SK-N-MC (cell line): Measurements from ENCODE around the gene ZNF224.

Source experiments
- DNase-seq: peaks from one replicate; pipeline ENCODE4 v3.0.0-alpha.2; 2011; ENCODE audit warnings: low read depth, low spot score
- H3K27ac ChIP-seq: fragments of 200-600 bp; sonication (generic); 2 replicates; pipeline ENCODE4 v1.5.1; 2016; ENCODE audit warnings: mixed run types
- H3K36me3 ChIP-seq: fragments of 200-600 bp; sonication (generic); 2 replicates; pipeline ENCODE4 v1.6.1; 2017; ENCODE audit warnings: antibody characterized with exemption, low read length, mixed read lengths; ENCODE audit not compliant: insufficient read depth
- H3K4me3 ChIP-seq: fragments of 200-600 bp; sonication (generic); 2 replicates; pipeline ENCODE4 v1.5.1; 2016
- H3K9ac ChIP-seq: fragments of 200-600 bp; sonication (generic); 2 replicates; pipeline ENCODE4 v1.8.0; 2017; ENCODE audit warnings: mixed run types, mixed read lengths; ENCODE audit not compliant: insufficient read length
- H3K9me3 ChIP-seq: fragments of 200-600 bp; sonication (generic); 2 replicates; pipeline ENCODE4 v1.6.1; 2017; ENCODE audit warnings: low read depth, mild to moderate bottlenecking, antibody characterized with exemption, low read length, moderate library complexity, mixed read lengths
- EZH2 ChIP-seq: fragments of 200-600 bp; sonication (generic); IDR thresholded peaks from one replicate; pipeline ENCODE4 v1.6.1; 2017; ENCODE audit warnings: antibody characterized with exemption
- FOXP2 ChIP-seq: optimal IDR thresholded peaks from 2 replicates; pipeline ENCODE3; 2011; ENCODE audit warnings: mild to moderate bottlenecking, moderate library complexity; ENCODE audit not compliant: insufficient read depth; ENCODE audit errors: extremely low read length, control extremely low read depth
- POLR2AphosphoS5 ChIP-seq: IDR thresholded peaks from 2 replicates; pipeline ENCODE4 v1.6.1; 2012; ENCODE audit warnings: mild to moderate bottlenecking, low read depth, low read length, borderline replicate concordance

The ZNF224 gene

DNA sequence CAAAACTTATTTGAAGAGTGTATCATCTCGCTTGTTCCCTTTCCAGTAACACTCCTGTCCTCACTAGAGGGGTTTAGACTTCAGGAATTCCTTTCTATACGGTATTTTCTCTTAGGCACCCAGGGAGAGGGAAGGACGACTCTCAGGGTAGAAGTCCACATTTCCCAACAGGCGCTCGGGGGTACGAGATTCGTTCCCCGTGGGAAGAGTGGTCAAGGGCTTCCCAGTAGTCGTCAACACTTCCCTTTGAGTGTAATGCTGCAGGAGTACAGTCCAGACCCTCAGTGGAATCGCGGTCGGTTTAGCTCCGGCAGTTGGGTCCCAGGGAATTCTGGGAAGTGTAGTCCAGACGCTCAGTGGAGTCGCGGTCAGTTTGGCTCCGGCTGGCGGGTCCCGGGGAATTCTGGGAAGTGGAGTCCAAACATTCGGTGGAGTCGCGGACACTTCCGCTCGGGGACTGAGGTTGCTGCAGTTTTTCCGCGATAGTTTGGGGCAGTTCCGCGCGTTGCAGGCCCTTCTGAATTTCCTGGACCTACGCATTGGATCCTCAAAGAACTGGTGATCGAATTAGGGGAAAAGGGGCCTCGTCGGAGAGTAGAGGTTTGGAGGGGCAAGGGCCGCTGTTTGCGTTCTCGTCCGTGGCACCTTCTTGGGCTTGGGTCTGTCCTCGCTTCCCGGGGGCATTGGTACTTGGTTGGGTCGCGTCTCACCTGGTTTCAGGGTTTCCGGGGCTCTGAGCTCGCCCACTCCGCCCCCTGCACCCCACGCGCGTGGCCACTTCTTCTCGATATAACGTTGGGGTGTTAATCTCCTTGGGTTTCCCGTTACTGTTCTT lies at the start of gene ZNF224:
TSS of gene ZNF224 (plus strand) at position 431 of the 835 bp plus-strand sequence. CDS start 3,513 bp downstream, outside the sequence.
- H3K4me3 ChIP-seq: peak within 1 kb of the TSS; percentile 84
- H3K27ac ChIP-seq: no peak within 1 kb of the TSS
- H3K9ac ChIP-seq: peak within 1 kb of the TSS; percentile 78
- TF ChIP-seq POLR2AphosphoS5 (peak; percentile 84), EZH2 (no peak), FOXP2 (peak; percentile 71)
- H3K9me3 ChIP-seq: no peaks in the 10 kb centered on the region
- H3K36me3 ChIP-seq: peaks cover 23% of the 10 kb centered on the region
- DNase-seq: no peak

DNA sequence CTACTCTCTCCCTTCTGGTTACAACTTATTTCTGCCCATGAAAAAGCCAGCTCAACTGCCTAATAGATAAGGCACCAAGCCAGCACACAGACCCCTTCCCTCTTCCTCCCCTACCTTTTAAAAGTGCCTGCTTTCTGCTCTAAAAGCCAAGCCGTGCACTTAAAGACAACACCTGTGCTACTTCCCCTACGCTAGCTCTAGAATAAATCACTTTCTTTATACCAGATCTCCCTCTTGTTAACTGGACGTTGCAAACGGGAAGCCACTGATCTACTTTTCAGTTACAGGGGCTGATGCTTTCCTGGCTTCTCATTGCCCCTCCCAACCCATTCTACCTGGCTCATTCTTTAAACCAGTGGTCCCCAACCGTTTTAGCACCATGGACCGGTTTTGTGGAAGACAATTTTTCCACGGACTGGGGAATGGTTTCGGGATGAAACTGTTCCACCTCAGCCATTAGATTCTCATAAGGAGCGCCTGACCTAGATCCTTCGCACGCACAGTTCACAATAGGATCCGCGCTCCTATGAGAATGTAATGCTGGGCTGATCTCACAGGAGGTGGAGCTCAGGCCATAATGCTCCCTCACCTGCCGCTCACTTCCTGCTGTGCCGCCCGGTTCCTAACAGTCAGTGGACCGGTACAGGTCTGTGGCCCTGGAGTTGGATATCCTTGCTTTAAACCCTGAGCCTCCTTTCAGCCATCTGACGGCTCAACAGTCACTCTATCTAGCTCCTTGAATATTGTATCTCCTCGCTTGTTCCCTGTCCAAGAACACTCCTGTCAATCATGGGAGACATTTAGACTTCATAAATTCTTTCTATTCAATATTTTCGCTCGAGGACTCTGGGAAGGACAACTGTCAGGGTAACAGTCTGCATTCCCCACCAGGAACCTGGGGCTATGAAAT lies 43.2 kb upstream of the ZNF224 start:
- no peak overlapping the region for H3K27ac ChIP-seq
- no peak for TF ChIP-seq POLR2AphosphoS5
- no peak for TF ChIP-seq EZH2
- TF ChIP-seq FOXP2: no peak
- H3K9ac ChIP-seq: no peak overlapping the region
- H3K9me3 ChIP-seq: no peaks in the 10 kb centered on the region
- no peak for DNase-seq
- H3K4me3 ChIP-seq: peak overlapping the region; percentile 83
- H3K36me3 ChIP-seq: no peaks in the 10 kb centered on the region; the same call in 1 of the 2 replicates

DNA sequence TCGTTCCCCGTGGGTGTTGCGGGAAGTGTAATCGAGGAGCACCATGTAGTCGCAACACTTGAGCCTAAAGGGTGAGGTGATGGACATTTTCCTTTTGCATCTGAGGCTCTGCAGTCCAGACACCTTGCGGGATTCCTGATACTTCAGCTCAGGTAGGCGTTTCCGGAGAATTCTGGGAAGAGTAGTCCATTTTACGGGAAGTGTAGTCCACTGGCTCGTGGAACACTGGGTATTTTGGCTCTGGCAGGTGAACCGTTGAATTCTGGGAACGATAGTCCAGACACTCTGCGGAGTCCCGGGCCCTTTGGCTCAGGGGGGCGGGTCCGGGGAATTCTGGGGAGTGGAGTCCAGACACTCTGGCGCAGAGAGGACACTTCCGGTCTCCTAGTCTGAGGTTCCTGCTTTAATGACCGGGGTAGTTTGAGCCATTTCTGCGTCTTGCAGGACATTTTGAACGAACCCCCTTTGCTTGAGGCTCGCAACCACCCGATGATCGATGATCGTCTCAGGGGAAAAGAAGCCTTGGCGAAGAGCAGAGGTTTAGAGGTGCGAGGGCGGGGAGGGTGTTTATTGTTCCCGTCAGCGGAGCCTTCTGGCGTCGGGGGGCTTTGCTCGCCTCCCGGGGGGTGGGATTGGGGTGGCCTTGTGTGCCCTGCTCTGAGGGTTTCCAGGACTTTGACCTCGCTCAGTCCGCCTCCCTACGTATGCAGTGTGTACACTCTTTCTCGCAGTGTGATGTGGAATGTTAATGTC lies 42.3 kb upstream of the ZNF224 start, which contains the start of gene ZNF223:
TSS of gene ZNF223 (plus strand) at position 387 of the 753 bp plus-strand sequence. CDS start 3,141 bp downstream, outside the sequence.
- TF ChIP-seq POLR2AphosphoS5: peak; percentile 61
- TF ChIP-seq EZH2: no peak
- TF ChIP-seq FOXP2: no peak
- H3K36me3 ChIP-seq: no peaks in the 10 kb centered on the region; the same call in 1 of the 2 replicates
- peak; percentile 45 for DNase-seq
- peak within 1 kb of the TSS; percentile 83 for H3K4me3 ChIP-seq
- no peak within 1 kb of the TSS for H3K27ac ChIP-seq
- H3K9ac ChIP-seq: peak within 1 kb of the TSS; percentile 71
- H3K9me3 ChIP-seq: no peaks in the 10 kb centered on the region

DNA sequence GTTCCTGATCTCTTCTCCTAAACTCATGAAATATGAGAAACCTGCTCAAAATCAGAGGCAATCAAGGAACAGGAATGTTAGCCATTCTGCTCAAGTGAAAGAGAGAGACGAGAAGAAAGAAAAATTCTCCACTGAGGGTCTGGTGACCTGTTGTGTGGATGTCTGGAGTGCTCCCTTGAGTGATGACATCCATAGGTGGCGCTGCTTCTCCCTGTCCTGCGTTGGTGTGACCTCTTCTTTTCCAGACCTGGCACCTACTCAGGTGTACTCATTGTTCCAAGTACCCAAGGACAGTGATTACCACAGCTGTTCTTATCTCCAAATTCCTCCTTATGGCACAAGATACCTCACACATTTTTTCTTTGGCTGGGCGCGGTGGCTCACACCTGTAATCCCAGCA lies 38.3 kb upstream of the ZNF224 start:
- Histone ChIP-seq H3K4me3 (no peak overlapping the region), H3K9ac (no peak overlapping the region), H3K36me3 (no peaks in the 10 kb centered on the region; the same call in 1 of the 2 replicates), H3K9me3 (no peaks in the 10 kb centered on the region), H3K27ac (no peak overlapping the region)
- no peak for TF ChIP-seq EZH2
- no peak for DNase-seq

DNA sequence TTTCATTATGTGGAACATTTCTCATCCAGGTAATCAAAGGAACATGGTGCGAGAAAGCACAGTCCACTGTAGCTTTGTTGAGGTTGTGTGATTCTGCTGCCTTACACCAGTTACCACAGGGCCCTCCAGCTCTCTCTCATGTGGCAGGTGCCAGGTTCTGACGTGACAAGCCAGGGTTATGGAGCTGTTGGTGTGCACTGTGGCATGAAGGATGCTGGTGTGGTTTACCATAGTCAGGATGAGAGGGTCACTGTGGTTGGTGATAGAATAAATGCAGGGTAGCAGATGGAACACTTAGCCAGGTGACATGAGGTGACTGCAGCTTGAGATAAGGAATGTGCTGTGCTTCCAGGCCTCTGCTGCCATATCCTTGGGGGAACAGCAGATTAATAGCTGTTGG lies 34.9 kb upstream of the ZNF224 start:
- no peaks in the 10 kb centered on the region for H3K9me3 ChIP-seq
- no peak for TF ChIP-seq EZH2
- TF ChIP-seq FOXP2: no peak
- no peak for TF ChIP-seq POLR2AphosphoS5
- DNase-seq: no peak
- no peak overlapping the region for H3K27ac ChIP-seq
- no peak overlapping the region for H3K4me3 ChIP-seq
- H3K9ac ChIP-seq: no peak overlapping the region
- peaks cover 14% of the 10 kb centered on the region for H3K36me3 ChIP-seq

DNA sequence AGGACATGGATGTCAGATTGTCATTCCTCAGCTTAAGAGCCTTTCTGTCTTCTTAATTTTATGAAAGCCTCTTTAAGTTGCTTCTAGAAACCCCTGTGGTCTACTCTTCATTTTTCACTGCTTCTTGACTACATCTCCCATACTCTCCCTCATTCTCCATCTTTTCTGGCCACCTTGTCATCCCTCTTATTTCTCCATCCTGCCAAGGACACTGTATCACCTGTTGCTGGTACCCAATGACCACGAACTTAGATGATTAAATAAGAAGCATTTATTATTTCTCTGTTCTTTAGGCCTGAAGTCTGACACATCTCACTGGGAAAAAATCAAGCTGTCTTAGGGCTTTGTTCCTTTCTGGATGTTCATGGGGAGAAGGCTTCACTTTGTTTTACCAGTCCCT lies 33.1 kb upstream of the ZNF224 start:
- no peak overlapping the region for H3K9ac ChIP-seq
- TF ChIP-seq FOXP2 (no peak), EZH2 (no peak), POLR2AphosphoS5 (no peak)
- H3K27ac ChIP-seq: no peak overlapping the region
- peaks cover 4% of the 10 kb centered on the region; the same call in 1 of the 2 replicates for H3K9me3 ChIP-seq
- H3K4me3 ChIP-seq: no peak overlapping the region
- peaks cover 25% of the 10 kb centered on the region for H3K36me3 ChIP-seq
- DNase-seq: no peak

DNA sequence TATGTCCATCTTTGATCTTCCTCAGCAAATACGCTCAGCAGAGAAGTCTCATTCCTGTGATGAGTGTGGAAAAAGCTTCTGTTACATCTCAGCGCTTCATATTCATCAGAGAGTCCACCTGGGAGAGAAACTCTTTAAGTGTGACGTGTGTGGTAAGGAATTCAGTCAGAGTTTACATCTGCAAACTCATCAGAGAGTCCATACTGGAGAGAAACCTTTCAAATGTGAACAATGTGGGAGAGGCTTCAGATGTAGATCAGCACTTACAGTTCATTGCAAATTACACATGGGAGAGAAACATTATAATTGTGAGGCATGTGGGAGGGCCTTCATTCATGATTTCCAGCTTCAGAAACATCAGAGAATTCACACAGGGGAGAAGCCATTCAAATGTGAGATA lies 27.9 kb upstream of the ZNF224 start:
- no peak overlapping the region for H3K9ac ChIP-seq
- H3K9me3 ChIP-seq: peaks cover 22% of the 10 kb centered on the region; the same call in 1 of the 2 replicates
- H3K36me3 ChIP-seq: peaks cover 39% of the 10 kb centered on the region
- no peak for DNase-seq
- no peak overlapping the region for H3K4me3 ChIP-seq
- H3K27ac ChIP-seq: no peak overlapping the region
- TF ChIP-seq FOXP2 (no peak), EZH2 (no peak), POLR2AphosphoS5 (no peak)

DNA sequence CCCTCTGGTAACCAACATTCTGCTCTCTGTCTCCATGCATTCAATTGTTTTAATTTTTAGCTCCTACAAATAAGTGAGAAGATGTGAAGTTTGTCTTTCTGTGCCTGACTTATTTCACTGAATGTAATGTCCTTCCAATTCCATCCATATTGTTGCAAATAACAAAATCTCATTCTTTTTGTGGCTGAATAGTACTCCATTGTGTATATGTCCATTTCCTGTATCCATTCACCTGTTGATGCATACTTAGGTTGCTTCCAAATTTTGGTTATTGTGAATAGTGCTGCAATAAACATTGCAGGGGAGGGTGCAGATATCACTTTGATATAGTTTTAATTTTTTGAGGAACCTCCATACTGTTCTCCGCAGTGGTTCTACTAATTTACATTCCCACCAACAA lies 24.7 kb upstream of the ZNF224 start:
- Histone ChIP-seq H3K27ac (no peak overlapping the region), H3K9ac (no peak overlapping the region), H3K4me3 (no peak overlapping the region), H3K36me3 (peaks cover 25% of the 10 kb centered on the region), H3K9me3 (peaks cover 24% of the 10 kb centered on the region; the same call in 1 of the 2 replicates)
- no peak for TF ChIP-seq POLR2AphosphoS5
- no peak for TF ChIP-seq EZH2
- no peak for TF ChIP-seq FOXP2
- no peak for DNase-seq
